ENCODE results near the gene TGFA.

DNA sequence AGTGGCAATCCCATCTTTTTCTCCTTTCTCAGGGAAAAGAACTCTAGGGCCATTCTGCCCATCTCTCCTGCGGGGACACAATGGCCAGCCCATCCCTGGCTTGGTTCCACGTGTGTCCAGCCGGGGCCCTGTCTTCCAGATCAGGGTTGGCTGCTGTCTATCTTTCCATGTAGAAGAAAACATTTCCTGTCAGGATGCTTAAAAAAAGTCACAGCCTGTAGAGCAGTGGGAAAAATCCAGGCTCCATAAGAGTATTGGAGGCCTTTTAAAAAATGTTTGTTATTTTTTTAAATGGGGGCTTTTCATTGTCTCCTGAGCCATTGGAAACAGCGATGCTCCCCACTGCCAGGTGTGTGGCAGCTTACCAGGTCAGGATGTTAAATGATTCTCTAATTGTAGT, 105.6 kb downstream of the TGFA start:
- TF ChIP-seq POLR2AphosphoS5 (IDR thresholded peaks at IDR 0.05; ENCODE audit: low read depth, low read length): no peak
- TF ChIP-seq, protein P1, sequence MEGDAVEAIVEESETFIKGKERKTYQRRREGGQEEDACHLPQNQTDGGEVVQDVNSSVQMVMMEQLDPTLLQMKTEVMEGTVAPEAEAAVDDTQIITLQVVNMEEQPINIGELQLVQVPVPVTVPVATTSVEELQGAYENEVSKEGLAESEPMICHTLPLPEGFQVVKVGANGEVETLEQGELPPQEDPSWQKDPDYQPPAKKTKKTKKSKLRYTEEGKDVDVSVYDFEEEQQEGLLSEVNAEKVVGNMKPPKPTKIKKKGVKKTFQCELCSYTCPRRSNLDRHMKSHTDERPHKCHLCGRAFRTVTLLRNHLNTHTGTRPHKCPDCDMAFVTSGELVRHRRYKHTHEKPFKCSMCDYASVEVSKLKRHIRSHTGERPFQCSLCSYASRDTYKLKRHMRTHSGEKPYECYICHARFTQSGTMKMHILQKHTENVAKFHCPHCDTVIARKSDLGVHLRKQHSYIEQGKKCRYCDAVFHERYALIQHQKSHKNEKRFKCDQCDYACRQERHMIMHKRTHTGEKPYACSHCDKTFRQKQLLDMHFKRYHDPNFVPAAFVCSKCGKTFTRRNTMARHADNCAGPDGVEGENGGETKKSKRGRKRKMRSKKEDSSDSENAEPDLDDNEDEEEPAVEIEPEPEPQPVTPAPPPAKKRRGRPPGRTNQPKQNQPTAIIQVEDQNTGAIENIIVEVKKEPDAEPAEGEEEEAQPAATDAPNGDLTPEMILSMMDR (IDR thresholded peaks at IDR 0.05): no peak
